HG03097 (cell line): ENCODE measurements around the gene KHSRP.

Experiments
- ATAC-seq: cut with Tn5 transposase; IDR thresholded peaks from one replicate; pipeline ENCODE4 v1.9.1; 2021; ENCODE audit not compliant: unreplicated experiment, low FRiP score

Gene KHSRP

DNA sequence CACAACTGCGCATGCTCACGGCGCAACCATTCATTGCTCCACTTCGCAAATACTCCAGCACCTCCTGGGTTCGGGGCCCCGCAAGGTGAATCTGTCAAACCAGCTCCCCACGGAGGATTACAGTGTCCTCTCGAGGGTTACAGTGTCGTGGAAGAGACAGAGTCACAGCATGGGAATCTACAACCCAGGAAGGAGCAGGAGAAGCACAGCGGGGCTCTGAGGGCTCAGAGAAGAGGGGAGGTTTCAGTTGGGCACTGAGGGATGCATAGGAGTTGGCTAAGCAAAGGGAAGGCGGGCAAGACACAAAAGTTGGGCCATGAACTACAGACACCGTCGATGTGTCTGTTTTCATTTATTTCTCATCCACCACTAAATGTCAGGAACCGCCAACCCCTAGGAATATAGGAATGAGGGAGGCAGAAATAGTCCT, 30.6 kb downstream of the KHSRP start:
- peak; percentile 11 for ATAC-seq

DNA sequence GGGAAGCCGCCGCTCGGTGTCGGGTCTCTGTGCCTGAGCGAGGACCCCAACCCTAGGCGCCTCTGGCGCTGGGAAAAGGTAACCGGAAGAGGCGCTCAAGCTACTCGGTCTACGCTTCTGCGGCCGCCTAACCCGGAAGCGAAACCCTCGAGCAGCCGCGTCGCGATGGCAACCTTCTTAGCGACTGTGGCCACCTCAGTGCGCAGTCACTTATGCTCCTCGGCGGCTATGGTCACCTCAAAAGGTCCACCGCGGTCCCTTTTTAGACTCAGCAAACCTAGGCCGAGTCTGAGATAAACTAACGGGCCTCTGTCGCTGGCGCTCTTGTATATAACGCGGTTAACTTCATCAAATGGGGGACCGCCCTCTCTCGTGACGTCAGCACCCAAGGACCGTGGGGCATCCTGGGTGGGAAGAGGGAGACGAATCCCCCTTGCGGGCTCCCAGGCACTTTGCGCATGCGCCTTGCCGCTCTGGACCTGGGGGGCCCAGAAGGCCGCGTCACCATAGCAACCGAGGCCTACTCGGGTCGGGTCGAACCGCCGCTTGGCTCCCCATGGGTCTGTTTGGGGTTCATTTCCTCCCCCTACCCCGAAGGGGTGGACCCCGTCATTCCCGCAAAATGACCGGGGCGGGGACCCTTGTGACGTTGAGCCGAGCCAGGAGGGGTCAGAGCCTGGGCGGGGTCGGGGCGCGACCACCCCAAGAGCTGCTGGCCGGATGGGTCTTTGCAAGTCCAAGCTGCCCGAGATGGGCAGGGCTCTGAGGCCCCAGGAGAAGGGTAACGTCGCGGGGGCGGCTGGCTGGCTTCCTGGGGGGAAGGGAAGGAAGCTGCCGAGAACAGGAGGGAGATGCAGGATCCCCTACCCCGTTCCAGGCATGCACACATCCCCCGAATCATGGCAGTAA, 31.3 kb downstream of the KHSRP start, which contains the start of gene GTF2F1:
GTF2F1 (minus strand) TSS at position 91 of the 909 bp plus-strand sequence. CDS start 169 bp downstream, outside the sequence.
- ATAC-seq = peak; percentile 76

DNA sequence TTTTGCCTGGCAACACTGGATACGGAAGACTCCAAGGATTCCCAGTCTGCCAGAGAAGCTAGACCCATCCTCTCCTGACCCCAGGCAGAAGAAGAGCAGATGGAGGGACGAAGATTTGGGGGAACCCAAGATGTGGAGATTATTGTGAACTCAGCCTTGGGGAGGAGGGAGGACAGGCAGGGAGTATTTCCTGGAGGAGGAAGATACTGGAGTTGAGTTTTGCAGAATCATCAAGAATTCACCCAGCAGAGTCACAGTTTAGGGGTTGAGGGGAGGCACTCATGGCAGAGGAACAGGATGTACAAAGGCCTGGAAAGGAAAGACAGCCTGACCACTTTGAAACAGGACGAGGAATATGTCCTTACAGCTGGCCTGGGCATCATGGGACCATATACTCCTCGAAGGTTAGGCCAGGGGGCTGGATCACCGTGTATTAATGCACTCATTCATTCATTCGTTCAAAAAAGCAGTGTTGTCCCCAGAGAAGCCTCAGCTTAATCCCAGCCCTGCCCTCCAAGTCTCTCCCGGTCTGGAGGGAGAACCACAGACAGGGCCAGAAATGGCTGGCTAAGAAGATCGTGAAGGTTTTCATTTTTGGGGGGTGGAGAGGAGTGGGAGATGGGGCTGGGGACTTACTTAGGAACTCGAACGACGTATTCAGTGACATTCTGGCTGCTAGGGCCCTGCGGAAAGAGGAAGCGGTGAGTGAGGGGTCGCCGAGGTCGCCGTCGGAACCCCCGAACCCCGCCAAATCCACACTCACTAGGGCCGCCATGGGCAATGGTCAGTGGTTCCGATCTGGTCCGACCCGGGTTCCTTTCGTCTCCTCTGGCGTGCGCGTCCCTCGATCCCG, 32.2 kb downstream of the KHSRP start:
- no peak for ATAC-seq

DNA sequence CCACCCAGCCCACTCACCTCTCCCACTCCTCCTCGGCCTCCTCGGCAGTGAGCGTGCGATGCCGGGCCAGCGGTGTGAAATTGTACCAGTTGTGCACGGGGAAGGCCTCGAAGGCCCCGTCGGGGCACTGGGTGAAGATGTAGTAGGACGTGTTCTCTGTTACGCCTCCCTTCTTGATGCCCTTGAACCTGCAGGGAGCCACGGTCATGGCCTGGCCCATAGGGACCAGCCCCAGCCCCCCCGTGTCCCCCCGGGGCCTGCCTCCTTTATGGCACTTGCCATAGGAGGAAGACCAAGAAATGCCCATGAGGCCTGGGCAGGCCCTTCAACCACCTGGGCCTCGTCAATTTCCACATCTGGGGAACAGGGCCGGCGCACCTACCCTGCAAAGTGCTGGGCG, 37.2 kb downstream of the KHSRP start:
- no peak for ATAC-seq

DNA sequence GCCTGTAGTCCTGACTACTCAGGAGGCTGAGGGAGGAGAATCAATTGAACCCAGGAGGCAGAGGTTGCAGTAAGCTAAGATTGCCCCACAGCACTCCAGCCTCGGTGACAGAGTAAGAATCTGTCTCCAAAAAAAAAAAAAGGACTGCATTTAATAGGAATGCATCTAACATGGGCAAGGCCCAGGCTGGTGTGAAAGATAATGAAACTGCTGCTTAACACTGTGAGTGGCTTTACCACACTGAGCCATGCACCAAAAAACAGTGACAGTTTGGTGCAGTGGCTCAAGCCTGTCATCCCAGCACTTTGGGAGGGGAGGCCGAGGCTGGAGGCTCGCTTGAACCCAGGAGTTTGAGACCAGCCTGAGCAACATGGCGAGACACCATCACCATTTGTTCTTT, 40.2 kb downstream of the KHSRP start:
- no peak for ATAC-seq

DNA sequence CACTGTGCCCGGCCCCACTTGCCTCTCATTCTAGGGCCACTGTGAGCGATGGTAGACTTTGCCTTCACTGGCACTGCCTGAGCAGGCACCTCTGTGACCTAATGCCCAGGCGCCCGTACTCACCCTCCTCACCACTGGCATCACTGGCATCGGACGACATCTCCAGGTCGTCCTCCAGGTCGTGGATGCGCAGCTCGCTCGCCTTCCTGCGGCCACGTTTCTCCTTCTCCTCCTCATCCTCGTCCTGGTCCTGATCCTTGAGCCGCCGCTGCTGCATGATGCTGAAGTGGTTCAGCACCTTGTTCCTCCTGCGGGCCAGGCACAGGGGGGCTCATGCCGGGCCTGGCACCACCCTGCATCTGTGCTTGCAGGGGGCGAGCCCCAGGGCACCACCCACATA, 41.4 kb downstream of the KHSRP start:
- ATAC-seq = no peak

DNA sequence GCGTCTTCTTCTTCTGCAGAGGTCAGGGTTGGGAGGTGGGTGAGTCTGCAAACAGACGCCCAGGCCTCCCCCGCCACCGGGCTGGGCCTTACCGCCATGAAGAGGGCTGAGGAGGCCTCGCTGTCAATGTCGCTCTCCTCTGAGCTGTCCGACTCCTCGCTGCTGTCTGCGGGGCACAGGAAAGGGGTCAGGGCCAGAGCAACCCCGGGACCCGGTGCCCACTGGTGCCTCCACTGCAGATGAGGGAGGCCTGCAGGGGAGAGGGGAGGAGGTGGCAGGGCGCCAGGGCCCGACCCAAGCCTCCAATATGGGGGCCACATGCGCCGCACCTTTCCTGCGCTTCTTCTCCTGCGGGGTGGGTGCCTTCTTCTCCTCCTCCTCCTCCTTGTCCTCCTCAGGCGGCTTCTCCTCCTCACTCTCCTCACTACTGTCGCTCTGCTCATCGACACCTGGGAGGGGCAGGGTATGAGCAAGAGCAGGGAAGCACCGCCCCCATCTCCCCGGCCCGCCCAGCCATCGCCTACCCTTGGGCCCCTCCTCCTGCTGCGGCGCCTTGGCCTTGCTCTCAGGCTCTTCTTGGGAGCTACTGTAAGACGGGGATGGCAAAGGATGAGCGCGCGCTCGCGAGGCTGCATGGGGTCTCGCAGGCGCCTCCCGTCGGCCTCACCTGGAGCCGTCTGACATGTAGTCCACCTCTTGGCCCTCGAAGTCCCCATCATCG, 43.4 kb downstream of the KHSRP start:
- ATAC-seq = no peak

DNA sequence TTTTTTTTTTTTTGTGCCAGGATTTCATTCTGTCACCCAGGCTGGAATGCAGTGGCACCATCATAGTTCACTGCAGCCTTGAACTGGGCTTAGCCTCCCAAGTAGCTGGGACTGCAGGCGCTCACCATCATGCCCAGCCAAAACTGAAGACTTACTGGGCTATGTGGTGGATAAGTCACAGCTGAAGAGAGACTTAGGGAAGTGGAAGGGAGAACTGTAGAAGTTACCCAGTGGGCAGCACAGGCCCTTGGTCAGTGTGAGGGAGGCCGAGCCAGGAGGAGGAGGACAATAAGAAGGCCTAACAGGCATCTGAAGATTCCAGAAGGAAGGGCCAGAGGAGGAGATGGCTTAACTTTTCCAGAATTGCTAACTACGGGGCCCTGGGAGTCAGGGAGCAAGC, 44.9 kb downstream of the KHSRP start:
- ATAC-seq = no peak

DNA sequence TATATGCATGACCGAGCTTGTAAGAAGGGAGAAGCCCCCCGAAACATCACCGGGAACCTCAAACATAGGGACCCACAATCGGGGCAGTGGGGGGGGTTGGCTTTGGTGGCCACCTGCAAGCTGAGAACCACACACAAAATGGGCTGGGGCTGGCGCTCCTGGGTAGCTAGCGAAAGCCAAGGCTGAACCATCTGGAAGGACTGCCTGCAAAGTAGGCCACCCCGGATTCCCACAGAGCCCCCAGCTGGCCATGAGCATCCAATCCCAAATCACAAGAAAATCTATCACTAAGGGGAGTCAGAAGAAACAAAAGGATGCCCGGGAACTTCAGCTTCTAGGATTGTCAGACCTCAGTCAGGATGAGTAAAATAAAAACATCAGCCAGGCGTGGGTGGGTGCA, 46.1 kb downstream of the KHSRP start:
- no peak for ATAC-seq

DNA sequence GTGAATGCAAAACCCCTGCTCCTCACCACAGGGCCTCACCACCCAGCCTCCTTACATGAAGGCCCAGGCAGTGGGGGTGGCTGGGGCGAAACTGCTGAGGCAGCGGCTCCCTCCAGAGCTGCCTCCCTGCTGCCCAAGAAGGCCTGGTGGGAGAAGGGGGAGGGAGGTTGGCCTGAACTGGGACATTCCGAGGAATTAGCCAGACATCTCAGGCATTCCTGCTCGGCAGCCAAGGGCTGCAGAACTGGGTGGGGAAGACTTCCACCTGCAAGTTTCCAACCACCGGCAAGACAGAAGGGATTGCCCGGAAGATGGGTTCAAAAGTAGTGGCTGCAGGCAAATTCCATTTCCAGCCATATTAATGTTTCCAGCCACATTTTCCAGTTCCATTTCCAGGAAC, 46.6 kb downstream of the KHSRP start:
- ATAC-seq = no peak

DNA sequence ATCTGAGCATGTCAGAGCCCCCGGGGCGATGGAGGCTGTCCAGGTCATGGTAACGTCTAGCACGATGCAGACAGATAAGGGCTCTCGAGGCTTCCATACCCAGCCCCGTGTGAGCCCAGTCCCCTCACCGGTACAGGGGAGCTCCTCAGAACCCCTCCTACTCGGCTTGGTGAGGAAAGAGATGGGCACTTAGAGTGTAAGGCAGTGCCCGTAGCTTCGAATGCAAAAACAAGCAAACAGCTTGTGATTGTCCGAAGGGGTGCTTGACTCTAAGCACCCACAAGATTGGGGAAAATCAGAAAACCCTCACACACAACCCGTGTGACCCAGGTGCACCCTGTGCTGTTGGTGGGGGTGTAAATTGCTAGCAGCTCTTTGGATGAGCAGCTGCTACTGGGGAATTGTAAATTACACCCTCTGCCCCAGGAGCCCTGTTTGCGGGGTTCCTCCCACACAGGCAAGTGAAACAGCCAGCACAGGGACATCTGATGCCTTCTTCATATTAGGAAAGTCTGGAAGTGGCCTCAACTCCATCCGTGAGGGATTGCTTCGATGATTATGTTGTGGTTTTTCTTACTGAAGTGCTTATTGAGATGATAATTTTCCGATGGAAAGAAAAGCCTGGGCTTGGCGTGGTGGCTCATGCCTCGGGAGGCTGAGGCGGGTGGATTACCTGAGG, 48.0 kb downstream of the KHSRP start:
- ATAC-seq = no peak

DNA sequence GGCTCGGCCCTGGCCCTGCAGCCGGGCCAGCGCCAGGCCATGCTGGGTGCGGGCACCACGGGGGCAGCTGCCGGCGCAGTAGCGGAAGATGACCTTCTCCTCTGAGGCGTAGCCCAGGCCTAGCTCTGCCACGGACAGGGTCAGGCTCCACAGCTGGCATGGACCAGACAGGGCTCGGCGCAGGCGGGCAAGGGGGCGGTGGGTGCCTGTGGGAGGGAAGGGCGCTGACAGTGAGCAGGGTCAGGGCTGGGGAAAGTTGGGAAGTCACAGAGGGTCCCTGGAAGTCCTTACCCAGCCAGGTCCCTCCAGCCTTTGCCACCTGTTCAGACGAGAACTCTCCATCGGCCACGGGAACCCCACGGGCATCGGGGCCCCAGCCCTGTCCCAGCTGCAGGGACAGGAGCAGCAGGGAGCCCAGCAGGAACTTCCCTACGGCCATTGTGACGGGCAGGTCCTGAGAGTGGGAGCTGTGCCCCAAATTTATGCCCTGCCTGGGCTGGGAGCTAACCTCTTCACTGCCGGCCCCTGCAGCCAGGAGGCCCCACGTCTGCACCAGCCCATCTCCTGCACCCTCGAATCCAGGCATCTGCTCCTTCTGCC, 49.1 kb downstream of the KHSRP start, which contains the start of gene PSPN:
PSPN (minus strand) TSS at position 523 of the 600 bp plus-strand sequence; CDS start at position 439, 84 bp downstream.
- no peak for ATAC-seq

DNA sequence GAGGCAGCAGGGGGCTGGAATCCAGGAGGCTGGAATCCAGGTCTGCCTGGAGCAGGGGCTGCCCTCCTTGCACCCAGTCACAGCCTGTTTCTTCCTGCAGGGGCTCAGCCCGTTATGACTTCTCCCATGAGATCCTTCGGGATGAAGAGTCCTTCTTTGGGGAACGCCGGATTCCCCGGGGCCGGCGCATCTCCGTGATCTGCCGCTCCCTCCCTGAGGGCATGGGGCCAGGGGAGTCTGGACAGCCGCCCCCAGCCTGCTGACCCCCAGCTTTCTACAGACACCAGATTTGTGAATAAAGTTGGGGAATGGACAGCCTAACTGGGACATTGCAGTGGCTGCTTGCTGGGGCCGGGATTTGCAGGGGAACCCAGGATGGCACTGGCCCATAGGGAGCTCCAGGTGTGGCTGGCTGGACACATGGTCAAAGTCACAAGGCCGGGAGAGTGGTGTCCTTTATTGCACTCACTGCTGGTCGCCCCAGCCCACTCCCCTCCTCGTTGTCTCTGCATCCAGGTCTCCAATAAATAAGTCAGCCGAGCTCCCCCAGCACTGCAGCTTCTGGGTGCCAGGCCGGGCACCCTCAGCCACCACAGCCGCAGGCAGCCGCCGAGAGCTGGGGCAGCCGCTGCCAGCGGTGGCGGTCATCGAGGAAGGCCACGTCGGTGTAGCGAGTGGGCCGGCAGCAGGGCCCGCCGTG, 49.8 kb downstream of the KHSRP start:
- ATAC-seq = no peak

DNA sequence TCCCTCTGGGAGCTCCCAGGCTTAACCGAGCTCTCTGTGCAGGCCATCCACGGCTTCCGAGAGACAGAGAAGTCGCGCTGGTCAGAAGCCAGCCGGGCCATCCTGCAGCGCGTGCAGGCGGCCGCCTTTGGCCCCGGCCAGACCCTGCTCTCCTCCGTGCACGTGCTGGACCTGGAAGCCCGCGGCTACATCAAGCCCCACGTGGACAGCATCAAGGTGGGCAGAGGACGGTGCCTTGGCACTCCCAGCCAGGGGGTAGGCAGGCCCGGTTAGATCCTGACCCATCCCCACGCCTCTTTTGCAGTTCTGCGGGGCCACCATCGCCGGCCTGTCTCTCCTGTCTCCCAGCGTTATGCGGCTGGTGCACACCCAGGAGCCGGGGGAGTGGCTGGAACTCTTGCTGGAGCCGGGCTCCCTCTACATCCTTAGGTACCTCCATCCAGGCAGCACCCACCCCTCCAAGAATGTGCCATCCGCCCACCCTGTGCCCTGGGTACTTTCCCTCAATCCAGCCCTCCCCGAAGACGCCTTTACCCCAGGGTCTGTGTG, 50.4 kb downstream of the KHSRP start:
- no peak for ATAC-seq

DNA sequence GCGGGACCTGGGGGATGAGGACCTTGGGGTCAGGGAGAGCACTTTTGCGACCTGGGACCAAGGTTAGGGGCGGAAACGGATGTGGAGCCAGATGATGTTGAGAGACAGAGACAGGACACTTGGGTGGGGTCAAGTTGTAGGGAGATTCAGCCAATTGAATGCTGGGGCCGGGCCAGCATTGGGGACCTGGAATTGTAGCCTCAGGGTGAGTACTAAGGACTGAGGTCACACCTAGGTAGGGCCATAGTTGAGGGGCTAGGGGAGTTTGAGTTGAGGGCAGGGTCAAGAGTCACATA, 50.9 kb downstream of the KHSRP start:
- no peak for ATAC-seq

DNA sequence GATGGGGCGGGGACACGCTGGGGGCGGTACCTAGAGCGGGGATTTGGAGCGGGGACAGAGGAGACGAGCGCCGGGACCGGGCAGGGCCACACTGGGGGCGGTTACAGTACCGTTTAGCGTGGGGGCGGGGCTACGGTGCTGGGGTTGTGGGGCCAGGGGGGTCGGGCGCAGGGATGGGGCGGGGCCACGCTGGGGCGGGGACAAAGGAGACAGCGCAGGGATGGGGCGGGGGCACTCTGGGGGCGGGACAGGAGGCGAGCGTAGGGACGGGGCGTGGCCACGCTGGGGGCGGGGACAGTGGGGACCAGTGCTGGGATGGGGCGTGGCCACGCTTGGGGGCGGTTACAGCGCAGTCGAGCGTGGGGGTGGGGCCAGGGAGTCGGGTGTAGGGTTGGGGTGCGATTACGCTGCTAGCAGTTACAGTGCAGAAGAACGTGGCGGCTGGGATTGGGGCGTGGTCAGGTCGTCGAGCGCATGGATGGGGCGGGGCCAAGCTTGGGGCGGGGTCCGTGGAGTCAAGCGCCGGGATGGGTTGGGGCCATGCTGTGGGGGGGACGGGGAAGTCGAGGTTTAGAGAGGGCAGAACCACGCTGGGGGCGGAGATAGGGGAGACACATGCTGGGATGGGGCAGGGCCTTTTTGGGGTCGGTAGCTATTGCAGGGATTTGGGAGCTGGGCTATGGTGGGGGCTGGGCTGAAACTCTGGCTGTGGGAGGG, 51.4 kb downstream of the KHSRP start:
- ATAC-seq = peak; percentile 43

DNA sequence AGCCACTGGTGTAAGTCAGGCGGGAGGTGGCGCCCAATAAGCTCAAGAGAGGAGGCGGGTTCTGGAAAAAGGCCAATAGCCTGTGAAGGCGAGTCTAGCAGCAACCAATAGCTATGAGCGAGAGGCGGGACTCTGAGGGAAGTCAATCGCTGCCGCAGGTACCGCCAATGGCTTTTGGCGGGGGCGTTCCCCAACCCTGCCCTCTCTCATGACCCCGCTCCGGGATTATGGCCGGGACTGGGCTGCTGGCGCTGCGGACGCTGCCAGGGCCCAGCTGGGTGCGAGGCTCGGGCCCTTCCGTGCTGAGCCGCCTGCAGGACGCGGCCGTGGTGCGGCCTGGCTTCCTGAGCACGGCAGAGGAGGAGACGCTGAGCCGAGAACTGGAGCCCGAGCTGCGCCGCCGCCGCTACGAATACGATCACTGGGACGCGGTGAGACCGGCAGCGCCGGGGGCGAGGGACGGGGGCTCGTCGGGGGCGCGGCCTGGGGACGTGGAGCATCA, 52.0 kb downstream of the KHSRP start, which contains the start of gene ALKBH7:
ALKBH7 (plus strand) TSS at position 201 of the 502 bp plus-strand sequence; CDS start at position 228, 27 bp downstream.
- peak; percentile 72 for ATAC-seq

DNA sequence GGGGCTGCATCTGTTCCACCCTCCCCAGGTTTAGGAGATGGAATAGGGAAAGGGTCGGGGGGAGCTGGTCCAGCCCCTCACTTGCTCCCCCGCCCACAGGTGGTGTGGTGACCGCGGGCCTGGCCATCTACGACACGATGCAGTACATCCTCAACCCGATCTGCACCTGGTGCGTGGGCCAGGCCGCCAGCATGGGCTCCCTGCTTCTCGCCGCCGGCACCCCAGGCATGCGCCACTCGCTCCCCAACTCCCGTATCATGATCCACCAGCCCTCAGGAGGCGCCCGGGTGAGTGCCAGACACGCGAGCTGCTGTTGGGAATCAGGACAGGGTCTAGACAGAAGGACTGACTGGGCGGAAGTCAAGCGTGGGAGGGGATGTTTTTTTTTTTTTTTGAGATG, 60.3 kb downstream of the KHSRP start:
- ATAC-seq = no peak
